Panc1 (cell line): ENCODE measurements around the gene MPIG6B. TPM values are rescaled to one million over a fixed set of nuclear protein-coding genes. Genes with fewer than 3 reads are reported as not detected.

Experiments
- ATAC-seq: fragments of 200-7000 bp; cut with Tn5 transposase; 2 replicates; pipeline ENCODE4 v1.9.1; 2020; ENCODE audit warnings: mild to moderate bottlenecking, moderate library complexity
- BruUV-seq: library from RNA; stranded (reverse); fragments of 400-500 nt; replicated peaks from 2 replicates; lab custom pipeline; 2021; lab: Mats Ljungman, UMichigan
- CTCF ChIA-PET: fragments of 300-600 bp; sonication (Branson Sonifier 250); formaldehyde crosslinking; loops from one replicate; lab custom pipeline; 2022; ENCODE audit warnings: antibody characterized with exemption; lab: Charles Lee
- POLR2A ChIA-PET: fragments of 300-600 bp; sonication (Branson Sonifier 250); formaldehyde crosslinking; loops from one replicate; lab custom pipeline; 2022; ENCODE audit warnings: antibody characterized with exemption; lab: Charles Lee
- DNase-seq: peaks from one replicate; pipeline ENCODE4 v3.0.0-alpha.2; 2010; ENCODE audit warnings: low read depth, low spot score
- H3K27ac ChIP-seq: 2 replicates; pipeline ENCODE4 v1.5.1; 2011; ENCODE audit warnings: mild to moderate bottlenecking, low read length, inconsistent platforms
- H3K27me3 ChIP-seq: fragments of 200-500 bp; sonication (Bioruptor generic); 2 replicates; pipeline ENCODE4 v1.6.0; 2014; ENCODE audit warnings: low read length, inconsistent platforms; ENCODE audit not compliant: control insufficient read depth, insufficient read depth
- H3K36me3 ChIP-seq: fragments of 200-500 bp; sonication (Bioruptor generic); 2 replicates; pipeline ENCODE4 v1.5.1; 2014; ENCODE audit warnings: inconsistent platforms, mild to moderate bottlenecking, low read length, moderate library complexity; ENCODE audit not compliant: control insufficient read depth, insufficient read depth
- H3K4me1 ChIP-seq: 2 replicates; pipeline ENCODE4 v1.5.1; 2011; ENCODE audit warnings: inconsistent platforms, mild to moderate bottlenecking, low read length, moderate library complexity; ENCODE audit not compliant: control insufficient read depth, insufficient read depth
- H3K4me3 ChIP-seq, 2 experiments: 2 replicates each; pipeline ENCODE4 v1.5.1; 2011 to 2012; ENCODE audit warnings: low read depth in 2 of 2, low read length in 2 of 2, mild to moderate bottlenecking in 2 of 2, inconsistent platforms in 1 of 2, moderate library complexity in 1 of 2
- H3K9me3 ChIP-seq: fragments of 200-500 bp; sonication (Bioruptor generic); 2 replicates; pipeline ENCODE4 v1.5.1; 2014; ENCODE audit warnings: low read depth, mild to moderate bottlenecking, inconsistent platforms, low read length, moderate library complexity; ENCODE audit not compliant: control insufficient read depth, insufficient read depth
- CTCF ChIP-seq: fragments of 450-650 bp; IDR thresholded peaks from 2 replicates; pipeline ENCODE4 v1.5.1; 2017; ENCODE audit warnings: mild to moderate bottlenecking
- POLR2AphosphoS5 ChIP-seq: IDR thresholded peaks from 2 replicates; pipeline ENCODE4 v1.6.1; 2012; ENCODE audit warnings: mild to moderate bottlenecking, low read depth, low read length, moderate library complexity
- REST ChIP-seq, 2 experiments: IDR thresholded peaks; 2 replicates each; pipeline ENCODE4 v1.6.1; 2011 to 2012; ENCODE audit warnings: low read depth in 2 of 2, control low read depth in 1 of 2, low read length in 1 of 2, mild to moderate bottlenecking in 1 of 2, moderate library complexity in 1 of 2; ENCODE audit not compliant: insufficient read depth in 1 of 2
- SIN3A ChIP-seq: IDR thresholded peaks from 2 replicates; pipeline ENCODE4 v1.6.1; 2012; ENCODE audit warnings: low read depth, mild to moderate bottlenecking, low read length, moderate library complexity, borderline replicate concordance; ENCODE audit not compliant: insufficient read depth
- TCF7L2 ChIP-seq: IDR thresholded peaks from 2 replicates; pipeline ENCODE4 v1.6.1; 2011; ENCODE audit warnings: mild to moderate bottlenecking, low read depth, low read length, inconsistent platforms
- in situ Hi-C: cut with HindIII; loops from 2 replicates; pipeline ENCODE4 v1.10.0; 2016; ENCODE audit warnings: low sequenced_read_pairs, low pct_unique_long_range_greater_than_20kb
- intact Hi-C: fragments of 100-400 bp; cut with micrococcal nuclease; formaldehyde crosslinking; loops from one replicate; pipeline ENCODE4 v1.10.0; 2022; ENCODE audit not compliant: unreplicated experiment
- total RNA-seq: library from RNA; stranded (reverse); gene quantifications from one replicate; pipeline ENCODE4 v1.2.1, GENCODE V29; 2021; ENCODE audit not compliant: unreplicated experiment

MPIG6B gene
- total RNA-seq, 1 experiment from 2014 or later: not detected

- Histone ChIP-seq H3K9me3 (no peaks in the 10 kb centered on the region), H3K4me3 (no peak within 1 kb of the TSS), H3K4me1 (no peaks in the 10 kb centered on the region; the same call in 1 of the 2 replicates), H3K27ac (no peak within 1 kb of the TSS), H3K27me3 (no peaks in the 10 kb centered on the region), H3K36me3 (no peaks in the 10 kb centered on the region)
- ATAC-seq: 0 out of 2 replicates have a peak, but pooled peaks have one; percentile 6
- intact Hi-C loops: no loop called here
- TF ChIP-seq TCF7L2 (no peak), SIN3A (no peak), REST (IDR thresholded peaks at IDR 0.05; ENCODE audit: insufficient read depth in 1 of 2, low read depth in 2 of 2, low read length in 1 of 2) (no peak), CTCF (no peak), POLR2AphosphoS5 (no peak)
- ChIA-PET CTCF (interaction anchor here (0.6 kb wide), 1 partner anchor 122 kb away, joined by 4 read pairs; no protein-coding TSS in a partner anchor), POLR2A (no interaction called here)
- DNase-seq: no peak
- no TSS peak for BruUV-seq
- in situ Hi-C loops: no loop called here
These were observed 7.9 kb upstream of the MPIG6B start, which contains the start of gene LY6G6D for GRCh38 chr6:31715022-31715958. Gene LY6G6D, plus strand, starts transcription at chr6:31715348. Its CDS starts 8 bp downstream, at chr6:31715356.

GRCh38 chr6:31717499-31718222 lies 5.5 kb upstream of the MPIG6B start:
- TF ChIP-seq CTCF: no peak
- no peak for TF ChIP-seq SIN3A
- no peak for TF ChIP-seq TCF7L2
- no peak for TF ChIP-seq POLR2AphosphoS5
- Histone ChIP-seq H3K36me3 (no peaks in the 10 kb centered on the region), H3K4me1 (no peaks in the 10 kb centered on the region), H3K4me3 (no peak overlapping the region), H3K27ac (no peak overlapping the region), H3K27me3 (no peaks in the 10 kb centered on the region), H3K9me3 (no peaks in the 10 kb centered on the region)
- intact Hi-C loops (no loop called here), in situ Hi-C loops (no loop called here)
- DNase-seq: no peak
- CTCF ChIA-PET: no interaction called here
- ATAC-seq: no peak
- BruUV-seq: no TSS peak
- POLR2A ChIA-PET: no interaction called here
